SHP77 (cell line): ENCODE results near the gene VPS18.
A peak's percentile ranks its signal among the peaks of the same experiment; 100 is the strongest.

ENCODE experiments used
- DNase-seq, 2 experiments: peaks; one replicate each; lab custom pipeline; 2025; lab: John Stamatoyannopoulos, UW

VPS18 gene

GRCh38 chr15:40902605-40903561 lies 8.6 kb downstream of the VPS18 start:
- no peak for DNase-seq

DNA sequence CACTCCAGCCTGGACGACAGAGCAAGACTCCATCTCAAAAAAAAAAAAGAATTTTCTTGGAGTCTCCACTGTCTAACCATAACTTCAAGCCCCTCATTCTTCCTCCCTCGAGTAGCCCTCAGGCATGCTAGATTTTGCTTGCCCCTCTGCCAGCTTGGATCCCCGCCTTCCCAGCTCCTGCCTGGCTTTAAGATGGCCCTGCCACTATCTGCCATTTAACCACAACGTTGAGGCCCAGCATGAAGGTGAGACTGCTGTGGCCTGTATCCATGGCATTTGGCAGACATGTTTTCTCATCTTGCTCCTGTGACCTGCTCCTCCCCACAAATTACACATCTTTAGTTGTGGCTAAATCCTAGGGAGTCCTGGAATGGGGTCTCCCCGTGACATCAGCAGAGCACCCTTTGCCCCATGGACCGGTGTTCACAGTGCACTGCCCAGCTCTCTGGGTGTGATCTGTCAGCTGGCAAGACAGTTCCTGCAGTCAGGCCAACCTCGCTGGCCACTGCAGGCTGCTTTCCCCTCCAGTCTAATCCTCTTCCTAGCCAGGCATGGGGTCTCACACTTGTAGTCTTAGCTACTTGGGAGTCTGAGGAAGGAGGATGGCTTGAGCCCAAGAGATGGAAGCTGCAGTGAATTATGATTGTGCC lies 10.4 kb downstream of the VPS18 start:
- no peak for DNase-seq

DNA sequence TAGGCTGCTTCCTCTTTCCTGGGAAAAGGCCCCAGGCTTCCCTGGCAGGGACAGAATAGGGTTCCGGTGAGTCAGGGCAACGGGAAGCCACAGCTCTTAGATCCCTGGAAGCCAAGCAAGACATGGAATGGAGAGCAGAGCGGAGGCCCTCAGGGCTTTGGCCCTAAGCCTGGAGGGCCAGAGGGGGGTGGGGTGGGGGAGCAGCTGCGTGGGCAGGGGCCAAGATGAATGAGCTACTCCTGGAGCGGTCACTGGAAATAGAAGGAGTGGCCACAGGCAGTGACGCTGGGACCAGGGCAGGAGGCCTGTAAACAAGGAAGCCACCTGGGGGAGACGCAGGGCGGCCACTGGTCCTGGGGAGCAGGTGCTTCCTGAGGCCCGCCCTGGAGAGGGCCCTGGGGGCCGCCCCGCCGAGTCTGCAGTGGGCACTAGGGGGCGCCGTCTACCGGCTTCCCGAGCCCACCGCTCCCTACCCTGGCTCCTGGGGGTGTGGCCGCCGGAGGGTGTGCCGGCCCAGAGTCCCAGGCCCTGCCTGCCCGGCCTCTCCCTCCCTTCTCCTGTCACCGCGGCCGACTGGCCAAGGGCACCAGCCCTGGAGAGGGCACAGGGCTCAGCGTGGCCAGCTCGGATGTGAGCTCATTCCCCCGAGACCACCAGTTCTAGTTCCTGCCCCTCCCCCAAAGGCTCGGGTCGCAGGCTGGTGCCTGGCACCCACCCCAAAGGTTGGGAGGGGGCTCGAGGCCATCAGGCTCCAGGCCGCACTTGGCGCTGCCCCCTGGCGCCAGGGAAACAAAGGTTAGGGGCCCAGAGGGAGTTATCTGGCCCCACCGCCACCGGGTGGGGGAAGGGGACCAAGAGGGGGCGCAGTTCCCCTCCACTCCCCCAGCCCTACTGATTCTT lies 12.1 kb downstream of the VPS18 start:
- peak; percentile 92 to 93 for DNase-seq

DNA sequence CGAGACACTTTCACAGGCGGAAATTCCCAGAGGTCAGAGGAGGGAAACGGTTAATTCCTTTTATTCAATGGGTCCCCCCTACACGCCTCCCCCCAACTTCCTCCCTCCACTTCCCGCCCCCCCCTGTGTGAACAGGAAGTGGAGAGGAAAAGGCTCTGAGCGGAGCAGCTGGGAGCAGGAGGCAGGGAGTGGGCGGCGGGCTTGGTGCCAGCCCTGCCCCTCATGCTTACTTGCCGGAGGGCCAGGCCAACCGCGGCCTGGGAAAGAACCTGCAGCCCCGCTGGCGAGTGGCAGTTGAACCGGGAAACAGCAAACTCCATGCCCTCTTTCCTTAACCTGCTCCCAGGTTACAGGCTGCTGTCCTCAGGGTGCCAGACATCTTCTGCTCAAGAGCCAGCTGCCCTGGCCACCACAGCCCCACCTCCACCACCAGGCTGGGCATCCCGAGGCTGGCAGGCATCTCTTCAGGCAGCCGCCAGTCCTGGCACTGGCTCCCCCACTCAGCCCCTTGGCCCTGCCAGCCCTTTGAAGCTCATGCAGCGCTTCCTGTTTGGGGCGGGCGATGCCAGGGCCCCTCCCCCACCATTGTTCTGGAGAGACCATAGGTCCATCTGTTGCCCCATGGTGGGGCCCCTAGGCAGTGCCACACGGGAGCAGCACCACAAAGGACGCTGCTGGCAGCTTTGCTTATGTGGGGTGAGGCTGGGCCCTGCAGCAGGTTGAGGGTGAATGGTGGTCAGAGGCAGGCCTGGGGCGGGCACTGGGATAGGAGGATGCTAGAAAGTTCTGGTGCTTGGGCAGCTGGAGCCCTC lies 12.9 kb downstream of the VPS18 start:
- DNase-seq, result peak; percentile 44 to 73

DNA sequence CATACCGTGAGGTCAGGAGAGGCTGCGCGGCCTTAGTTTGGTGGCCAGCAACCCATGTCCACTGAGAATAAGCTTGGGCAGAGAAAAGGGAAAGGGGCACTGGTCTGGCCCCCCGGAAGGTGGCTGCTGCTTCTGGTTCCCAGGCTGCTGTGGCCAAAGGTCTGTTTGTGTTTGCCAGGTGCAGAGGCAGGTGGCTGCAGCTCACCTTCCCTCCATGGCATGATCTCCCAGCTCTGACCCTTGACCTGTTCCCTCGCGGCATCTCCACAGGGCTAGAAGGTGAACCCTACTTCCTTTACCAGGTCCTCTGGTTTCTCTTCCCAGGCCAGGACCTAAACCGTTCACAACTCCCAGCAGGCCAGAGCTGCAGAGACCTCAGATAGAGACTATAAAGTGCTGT lies 13.8 kb downstream of the VPS18 start:
- DNase-seq, result no peak

DNA sequence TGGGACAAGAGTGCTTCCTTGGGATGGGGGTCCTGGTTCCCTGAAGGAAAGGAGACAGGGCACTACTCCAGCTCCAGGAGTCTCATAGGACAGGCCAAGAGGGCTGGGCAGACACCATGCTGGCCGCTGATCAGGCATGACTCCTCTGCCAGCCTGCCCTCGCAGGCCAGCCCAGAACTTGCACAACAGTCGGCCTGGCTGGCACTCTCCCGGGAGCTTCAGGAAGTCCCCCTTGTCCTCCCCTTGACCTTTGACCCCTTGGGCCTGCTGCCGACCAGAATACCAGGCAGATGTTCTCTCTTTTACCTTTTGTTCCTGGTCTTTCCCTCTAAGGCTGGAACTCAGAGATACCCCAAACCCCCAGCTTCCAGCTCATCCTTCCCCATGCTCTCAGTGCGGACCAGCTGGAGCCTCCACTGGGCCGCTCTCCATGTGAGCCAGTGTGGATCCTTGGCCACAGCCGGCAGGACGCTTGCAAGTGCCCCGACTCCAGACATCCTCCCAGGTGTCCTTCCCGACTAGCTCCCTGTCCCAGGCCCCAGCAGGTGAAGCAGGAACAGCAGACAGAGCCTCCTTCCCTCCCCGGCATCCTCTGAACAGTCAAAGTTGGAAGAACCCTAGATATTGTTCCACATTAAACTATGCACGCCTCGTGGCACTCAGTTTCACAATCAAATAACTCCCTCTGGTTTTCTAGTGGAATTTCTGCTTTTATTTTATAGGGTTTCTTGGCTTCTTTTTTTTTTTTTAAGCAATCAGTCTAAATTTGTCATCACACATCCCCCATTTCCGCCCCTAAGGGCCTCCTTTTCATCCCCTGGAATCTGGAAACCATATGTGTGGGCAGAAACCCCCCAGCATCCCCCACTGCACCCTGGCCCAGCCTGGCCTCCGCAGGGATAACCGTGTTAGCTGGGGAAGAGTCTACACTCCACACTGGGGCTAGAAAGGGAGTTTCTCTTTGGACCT lies 15.7 kb downstream of the VPS18 start:
- DNase-seq, result no peak

- DNase-seq, result peak in 1 of 2 experiments; percentile 34
Measured at GRCh38 chr15:40911141-40911540, 16.9 kb downstream of the VPS18 start.

- no peak for DNase-seq
Measured at GRCh38 chr15:40911693-40912092, 17.4 kb downstream of the VPS18 start.

- no peak for DNase-seq
Measured at GRCh38 chr15:40912478-40912877, 18.2 kb downstream of the VPS18 start.

DNA sequence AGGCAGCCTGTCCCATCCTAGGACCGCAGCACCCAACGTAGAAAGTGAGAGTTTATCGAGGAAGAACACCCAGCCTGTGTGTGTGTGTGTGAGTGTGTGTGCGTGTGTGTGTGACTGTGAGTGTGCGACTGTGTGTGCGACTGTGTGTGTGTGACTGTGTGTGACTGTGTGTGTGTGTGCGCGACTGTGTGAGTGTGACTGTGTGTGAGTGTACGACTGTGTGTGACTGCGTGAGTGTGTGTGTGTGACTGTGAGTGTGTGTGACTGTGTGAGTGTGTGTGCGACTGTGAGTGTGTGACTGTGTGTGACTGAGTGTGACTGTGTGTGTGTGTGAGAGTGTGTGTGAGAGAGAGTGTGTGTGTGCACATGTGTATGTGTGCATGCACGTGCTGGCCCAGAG lies 19.8 kb downstream of the VPS18 start:
- no peak for DNase-seq

DNA sequence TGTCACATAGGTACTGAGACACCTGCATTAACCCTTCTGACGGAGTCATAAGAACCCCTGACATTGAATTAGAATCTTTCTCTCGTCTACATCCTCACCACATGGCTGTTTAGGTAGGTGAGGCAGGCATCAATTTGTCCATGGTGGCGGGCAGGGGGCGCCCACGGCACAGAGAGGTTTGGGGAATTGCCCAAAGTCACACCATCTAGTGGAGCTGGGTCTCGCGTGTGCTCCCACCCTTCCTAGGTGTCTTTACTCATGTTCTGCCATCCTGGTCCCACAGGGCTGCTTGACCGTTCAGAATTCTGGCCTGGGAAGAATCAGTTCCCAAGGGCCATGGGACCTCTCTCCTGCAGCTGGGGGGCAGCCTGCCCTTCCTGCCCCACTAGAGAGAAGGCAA lies 20.2 kb downstream of the VPS18 start:
- DNase-seq, result no peak

- DNase-seq, result no peak
Measured at GRCh38 chr15:40915116-40915661, 20.9 kb downstream of the VPS18 start.

- DNase-seq, result no peak
Measured at GRCh38 chr15:40915679-40916078, 21.4 kb downstream of the VPS18 start.

- DNase-seq, result no peak
Measured at GRCh38 chr15:40917585-40917984, 23.3 kb downstream of the VPS18 start.

GRCh38 chr15:40918146-40918798 lies 24.0 kb downstream of the VPS18 start:
- DNase-seq, result peak; percentile 57 to 76

DNA sequence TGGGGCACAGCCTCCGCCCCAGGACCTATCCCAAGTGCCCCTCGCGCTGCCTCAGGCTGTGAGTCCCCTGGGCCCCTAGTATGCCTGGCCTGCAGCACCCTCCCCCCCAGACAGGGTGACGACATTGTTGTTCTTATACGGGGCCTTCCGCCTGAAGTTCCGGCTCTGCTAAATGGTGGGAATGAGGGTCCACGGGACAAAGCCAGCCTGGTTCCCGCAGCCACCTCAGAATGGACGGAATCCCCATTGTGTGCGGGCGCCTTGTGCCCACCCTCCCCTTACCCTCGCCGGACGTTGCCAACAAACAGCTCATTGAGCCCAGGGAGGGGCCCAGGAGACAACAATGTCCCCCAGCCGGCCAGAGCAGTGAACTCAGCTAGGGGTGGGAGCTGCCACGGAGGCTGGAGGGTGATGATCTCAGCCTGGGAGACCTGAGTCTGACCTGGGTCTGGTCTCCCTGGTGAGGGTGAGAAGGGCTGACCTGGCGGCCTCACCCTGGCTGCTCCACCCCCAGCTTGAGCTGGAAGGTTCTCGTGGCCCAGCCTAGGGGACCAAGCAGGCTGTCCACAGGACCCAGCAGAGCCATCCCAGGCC lies 24.6 kb downstream of the VPS18 start:
- DNase-seq, result no peak

DNA sequence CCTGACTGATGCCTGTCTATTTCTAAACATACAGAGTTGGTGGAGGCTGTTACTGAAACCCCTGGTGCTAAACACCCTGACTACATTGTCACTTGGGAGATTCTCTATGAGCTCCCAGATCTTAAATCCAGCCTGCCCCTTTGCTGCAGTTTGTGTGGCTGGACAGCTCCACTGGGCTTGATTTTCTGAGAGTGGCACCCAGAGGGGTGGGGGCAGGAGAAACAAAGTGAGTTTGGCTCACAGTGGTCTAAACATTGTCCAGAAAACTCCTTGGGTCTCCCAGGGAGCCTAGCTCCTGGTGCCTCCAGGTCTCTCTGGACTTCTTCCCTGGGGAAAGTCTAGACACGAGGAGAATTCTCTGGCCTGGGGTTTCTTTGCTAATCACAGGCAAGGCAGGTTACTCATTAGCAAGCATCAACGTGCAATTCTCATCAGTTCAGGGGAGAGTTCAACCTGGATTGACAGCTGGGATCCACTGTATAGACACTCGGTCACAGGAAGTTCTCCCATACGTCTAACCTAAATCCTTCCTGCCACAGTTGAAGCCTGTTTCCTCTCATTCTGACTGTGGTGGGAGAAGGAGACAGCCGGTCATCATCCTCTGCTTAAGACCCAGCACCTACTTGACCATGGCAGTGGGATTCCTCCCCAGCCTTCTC lies 27.8 kb downstream of the VPS18 start:
- no peak for DNase-seq

DNA sequence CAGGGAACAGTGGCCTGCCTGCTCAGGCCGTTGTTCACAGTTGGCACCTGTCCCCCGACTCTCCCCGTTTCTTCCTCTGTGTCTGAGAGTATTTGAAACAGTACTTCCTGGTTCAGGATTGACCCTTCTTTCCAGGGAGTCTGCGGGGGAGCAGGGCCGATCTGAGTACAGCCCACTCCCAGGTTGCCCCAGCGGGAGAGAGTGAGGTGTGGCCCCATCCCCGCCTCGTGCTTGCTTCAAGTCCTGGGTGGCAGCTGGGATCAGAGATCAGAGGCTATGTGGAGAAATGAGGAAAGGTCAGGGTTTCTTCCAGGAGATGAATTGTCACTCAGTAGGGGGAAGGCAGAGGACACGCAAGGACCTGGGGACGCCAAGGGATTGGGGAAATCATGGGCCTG lies 28.4 kb downstream of the VPS18 start:
- no peak for DNase-seq
